ENCODE results near the gene FAM111B. TPM values are rescaled to one million over a fixed set of nuclear protein-coding genes. Genes with fewer than 3 reads are reported as not detected.
"Not testable (repeated sequence)": the region's sequence is repeated elsewhere in the genome, so short reads cannot be mapped to it uniquely, and the experiment has no call there.

Gene FAM111B, protein sequence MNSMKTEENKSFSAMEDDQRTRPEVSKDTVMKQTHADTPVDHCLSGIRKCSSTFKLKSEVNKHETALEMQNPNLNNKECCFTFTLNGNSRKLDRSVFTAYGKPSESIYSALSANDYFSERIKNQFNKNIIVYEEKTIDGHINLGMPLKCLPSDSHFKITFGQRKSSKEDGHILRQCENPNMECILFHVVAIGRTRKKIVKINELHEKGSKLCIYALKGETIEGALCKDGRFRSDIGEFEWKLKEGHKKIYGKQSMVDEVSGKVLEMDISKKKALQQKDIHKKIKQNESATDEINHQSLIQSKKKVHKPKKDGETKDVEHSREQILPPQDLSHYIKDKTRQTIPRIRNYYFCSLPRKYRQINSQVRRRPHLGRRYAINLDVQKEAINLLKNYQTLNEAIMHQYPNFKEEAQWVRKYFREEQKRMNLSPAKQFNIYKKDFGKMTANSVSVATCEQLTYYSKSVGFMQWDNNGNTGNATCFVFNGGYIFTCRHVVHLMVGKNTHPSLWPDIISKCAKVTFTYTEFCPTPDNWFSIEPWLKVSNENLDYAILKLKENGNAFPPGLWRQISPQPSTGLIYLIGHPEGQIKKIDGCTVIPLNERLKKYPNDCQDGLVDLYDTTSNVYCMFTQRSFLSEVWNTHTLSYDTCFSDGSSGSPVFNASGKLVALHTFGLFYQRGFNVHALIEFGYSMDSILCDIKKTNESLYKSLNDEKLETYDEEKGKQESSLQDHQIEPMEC
- 13.3 and 22.9 TPM in 2 replicates for total RNA-seq (2014; rRNA removed; shearing (Covaris generic); ENCODE audit: low replicate concordance)

DNA sequence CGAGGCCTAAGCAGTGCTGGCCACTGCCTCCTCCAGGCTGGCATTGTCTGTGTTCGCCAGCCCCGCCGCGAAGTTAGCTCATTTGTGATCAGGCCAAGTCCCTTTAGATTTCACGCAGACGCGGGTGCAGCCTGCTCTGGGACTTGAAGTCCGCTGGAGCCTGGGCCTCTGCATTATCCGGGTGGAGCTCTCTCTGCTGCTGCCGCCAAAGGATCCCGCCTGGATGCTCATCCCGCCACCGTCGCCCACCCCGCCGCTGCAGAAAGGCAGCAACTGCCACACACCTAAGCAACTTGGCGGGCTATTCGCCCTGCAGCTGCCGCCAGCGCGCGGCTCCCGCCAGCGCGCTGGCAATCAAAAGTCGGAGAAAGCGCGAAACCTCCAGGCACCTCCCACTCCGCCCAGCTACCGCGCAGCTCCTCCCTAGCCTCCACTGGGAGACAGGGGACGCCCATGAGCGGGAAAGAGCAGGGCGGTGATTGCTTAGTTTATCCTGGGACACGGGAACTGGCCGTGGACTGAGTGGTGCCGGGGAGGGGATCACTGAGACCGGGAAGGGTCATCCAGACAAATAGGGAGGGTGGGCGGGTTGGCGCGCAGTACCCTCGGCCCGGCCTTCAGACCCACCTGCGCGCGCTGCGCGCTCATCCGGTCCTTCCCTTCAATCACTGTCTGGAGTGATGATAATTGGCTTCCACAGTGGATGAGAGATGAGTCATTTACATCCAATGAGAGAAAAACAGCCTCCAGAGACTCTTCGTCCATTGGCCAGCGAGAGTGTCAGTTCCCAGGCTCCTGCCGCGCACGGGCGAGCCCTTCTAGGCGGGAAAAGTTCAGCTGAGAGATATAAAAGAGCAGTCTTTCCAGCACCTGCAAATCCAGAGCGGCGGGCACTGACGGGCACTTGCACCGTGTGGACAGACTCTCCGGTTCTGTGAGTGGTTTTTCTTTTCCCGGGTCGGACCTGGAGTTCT, at the start of gene FAM111B:
FAM111B (plus strand) TSS at position 875 of the 974 bp plus-strand sequence. CDS start 2,389 bp downstream, outside the sequence.
- H3K36me3 ChIP-seq, result peaks cover 23% of the 10 kb centered on the region
- no peaks in the 10 kb centered on the region for H3K27me3 ChIP-seq
- peak within 1 kb of the TSS; percentile 64 for H3K4me3 ChIP-seq
- DNase-seq, result peak; percentile 93
- H3K9me3 ChIP-seq, result no peaks in the 10 kb centered on the region

DNA sequence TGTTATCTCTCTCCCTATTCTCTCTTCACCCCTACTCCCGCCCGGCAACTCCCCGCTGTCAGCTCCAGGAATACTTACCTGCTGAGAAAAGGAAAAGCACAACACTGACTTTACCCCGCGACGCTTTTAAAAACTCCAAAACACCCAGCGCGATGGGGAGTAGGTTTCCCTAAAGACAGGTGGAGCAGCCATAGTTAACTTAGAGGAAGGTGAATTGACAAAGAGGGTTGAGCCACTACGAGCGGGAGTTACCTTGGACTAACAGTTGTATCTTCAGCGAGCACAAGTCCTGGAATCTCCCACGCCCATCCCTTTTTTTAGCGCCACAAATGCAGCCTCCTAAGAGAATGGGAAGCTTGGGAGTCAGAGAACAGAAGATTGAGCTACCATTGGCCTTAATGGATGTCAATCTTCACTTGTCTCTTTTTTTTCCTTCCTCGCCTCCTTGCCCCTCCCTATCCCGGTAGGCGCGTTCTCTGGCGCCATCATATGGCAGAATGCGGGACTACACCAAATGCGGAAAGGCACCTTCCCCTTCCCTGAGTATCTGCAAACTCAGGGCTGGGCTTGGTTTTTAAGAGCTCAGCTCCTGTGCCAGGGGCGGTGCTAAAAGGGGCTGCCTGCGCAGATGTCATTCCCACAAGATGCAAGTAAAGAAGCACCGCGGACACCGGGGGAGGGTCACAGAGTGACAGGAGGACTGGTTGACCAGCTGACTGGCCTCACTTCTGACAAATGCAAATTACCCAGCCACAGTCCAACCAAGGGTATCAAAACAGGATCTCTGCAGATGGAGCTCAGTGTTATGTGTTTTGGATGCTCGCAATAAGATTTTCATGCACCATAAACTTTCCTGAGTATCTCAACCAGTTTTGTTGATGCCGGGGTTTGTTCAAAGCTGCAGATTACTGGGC, 48.7 kb upstream of the FAM111B start:
- peak; percentile 62 for DNase-seq
- not testable (repeated sequence) for H3K36me3 ChIP-seq, H3K9me3 ChIP-seq, H3K27me3 ChIP-seq
- peak overlapping the region; percentile 42 for H3K4me3 ChIP-seq

DNA sequence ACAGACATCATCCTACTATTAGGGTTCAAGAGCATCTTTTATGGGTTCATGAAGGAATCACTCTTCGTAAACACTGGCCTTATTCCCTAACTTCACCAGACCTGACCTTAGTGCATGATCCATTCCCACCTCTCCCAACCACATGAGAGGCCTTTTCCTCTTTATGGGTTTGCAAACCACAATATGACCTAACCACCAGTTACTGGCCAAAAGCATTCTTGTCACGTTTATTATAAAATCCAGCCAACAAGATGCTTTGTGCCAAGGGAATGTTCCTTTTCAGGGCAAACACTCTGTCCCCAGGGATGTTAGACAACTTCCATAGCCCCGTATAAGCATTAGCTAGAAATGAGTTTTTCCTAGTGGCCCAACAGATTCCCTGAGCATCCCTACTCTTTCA, 46.9 kb upstream of the FAM111B start:
- not testable (repeated sequence) for H3K9me3 ChIP-seq, H3K4me3 ChIP-seq, H3K27me3 ChIP-seq, H3K36me3 ChIP-seq, DNase-seq

DNA sequence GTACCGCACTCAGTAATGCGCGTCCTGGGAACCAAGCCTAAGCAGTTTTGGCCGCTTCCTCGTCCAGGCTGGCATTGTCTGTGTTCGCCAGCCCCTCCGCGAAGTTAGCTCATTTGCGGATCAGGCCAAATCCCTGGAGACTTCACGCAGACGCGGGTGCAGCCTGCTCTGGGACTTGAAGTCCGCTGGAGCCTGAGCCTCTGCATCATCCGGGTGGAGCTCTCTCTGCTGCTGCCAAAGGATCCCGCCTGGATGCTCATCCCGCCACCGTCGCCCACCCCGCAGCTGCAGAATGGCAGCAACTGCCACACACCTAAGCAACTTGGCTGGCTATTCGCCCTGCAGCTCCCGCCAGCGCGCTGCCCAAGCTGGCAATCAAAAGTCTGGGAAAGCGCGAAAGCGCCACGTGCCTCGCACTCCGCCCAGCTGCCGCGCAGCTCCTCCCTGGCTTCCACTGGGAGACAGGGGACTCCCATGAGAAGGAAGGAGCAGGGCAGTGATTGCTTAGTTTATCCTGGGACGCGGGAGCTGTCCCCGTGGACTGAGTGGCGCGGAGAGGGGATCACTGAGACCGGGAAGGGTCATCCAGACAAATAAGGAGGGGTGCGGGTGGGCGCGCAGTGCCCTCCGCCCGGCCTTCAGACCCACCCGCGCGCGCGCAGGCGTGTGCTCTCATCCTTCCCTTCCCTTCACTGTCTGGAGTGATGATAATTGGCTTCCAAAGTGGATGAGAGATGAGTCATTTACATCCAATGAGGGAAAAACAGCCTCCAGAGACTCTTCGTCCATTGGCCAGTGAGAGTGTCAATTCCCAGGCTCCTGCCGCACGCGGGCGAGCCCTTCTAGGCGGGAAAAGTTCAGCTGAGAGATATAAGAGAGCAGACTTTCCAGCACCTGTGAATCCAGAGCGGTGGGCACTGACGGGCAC, 44.2 kb upstream of the FAM111B start:
- no peak for DNase-seq
- H3K36me3 ChIP-seq, result no peaks in the 10 kb centered on the region
- no peaks in the 10 kb centered on the region for H3K9me3 ChIP-seq
- peaks cover 2% of the 10 kb centered on the region; the same call in 1 of the 2 replicates for H3K27me3 ChIP-seq
- H3K4me3 ChIP-seq, result no peak overlapping the region

DNA sequence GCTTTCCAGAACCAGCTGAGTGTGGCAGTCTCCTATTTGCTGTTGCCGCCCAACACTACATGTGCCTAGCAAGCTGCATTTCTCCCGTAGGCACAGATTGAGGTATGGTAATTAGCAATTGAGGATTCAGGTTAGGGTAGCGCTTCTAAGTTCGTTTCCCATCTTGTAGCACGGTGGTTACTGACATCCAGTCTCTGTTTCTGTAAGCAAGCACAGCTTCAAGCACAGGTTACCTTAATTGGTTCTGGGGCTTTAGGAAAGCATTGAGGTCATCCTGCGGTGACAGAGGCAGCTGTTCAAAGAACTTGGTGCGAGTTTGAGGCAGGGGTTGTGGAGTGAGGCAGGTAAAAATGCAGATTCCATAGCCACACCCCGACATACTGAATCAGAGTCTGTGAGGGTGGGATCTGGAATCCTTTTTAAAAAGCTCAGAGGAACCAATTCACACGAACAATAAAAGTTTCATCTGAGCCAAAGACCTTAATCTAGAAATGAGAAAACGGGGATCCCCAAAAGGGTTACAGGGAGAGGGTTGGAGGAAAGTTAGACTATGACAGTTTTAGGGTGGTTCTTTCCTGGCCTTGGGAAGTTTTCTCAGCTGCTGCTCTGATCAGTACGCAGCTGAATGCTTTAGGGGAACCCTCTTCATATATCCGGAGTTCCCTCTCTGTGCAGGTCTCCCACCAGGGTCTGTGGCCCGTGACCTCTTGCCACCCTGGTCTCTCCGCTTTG, 42.9 kb upstream of the FAM111B start:
- DNase-seq, H3K27me3 ChIP-seq: not testable (repeated sequence)

DNA sequence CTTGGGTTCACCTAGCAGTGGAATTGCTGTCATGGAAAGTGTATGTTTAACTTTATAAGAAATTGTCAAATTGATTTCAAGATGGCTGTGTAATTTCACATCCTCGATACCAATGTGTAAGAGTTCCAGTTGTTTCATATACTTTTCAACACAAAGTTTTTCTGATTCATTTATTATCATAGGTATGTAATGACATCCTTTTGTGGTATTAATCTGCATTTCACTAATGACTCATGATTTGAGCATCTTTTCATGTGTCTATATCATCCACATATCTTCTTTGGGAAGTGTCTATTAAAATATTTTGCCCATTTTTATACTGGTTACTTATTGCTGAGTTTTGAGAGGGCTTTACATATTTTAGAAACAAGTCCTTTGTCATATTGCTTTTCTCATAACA, 38.0 kb upstream of the FAM111B start:
- Histone ChIP-seq H3K36me3 (no peaks in the 10 kb centered on the region), H3K9me3 (no peaks in the 10 kb centered on the region), H3K4me3 (no peak overlapping the region), H3K27me3 (peaks cover 2% of the 10 kb centered on the region; the same call in 1 of the 2 replicates)
- no peak for DNase-seq

More for the DNA sequence above, 42.9 kb upstream of the FAM111B start:
- not testable (repeated sequence) for H3K36me3 ChIP-seq, H3K9me3 ChIP-seq, H3K4me3 ChIP-seq

DNA sequence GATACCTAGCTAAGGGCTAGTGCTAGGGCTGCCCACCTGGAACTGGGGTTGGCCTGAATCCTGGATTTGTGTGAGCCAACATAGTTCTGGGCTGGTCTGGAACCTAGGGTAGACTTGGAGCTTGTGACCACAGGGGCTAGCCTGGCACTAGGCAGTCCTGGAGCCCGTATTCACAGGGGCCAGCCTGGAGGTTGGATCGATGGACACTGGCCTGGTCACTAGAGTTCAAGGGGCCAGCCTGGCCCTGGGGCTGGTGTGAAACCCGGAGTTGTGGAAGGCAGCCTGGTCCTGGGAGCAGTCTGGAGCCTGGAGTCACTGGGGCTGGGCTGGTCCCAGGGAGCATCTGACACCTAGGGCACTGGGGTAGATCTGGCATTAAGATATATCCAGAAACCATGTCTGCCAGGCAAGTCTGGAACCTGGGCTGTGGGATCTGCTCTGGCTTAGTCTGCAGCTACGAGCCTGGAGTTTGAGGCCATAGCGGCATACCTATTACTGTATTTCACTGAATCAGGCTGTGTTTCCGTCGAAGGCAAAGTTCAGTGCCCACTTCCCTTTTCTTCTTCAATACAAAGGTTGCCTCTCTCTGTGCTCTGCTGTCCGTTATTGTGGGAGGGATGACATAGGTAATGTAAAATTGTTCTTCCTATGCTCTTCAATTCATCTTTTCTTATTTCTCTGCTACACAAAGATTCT, 30.0 kb upstream of the FAM111B start:
- no peak overlapping the region for H3K4me3 ChIP-seq
- no peaks in the 10 kb centered on the region for H3K27me3 ChIP-seq
- DNase-seq, result no peak
- no peaks in the 10 kb centered on the region for H3K36me3 ChIP-seq
- 0 out of 2 replicates have a peak, but pooled peaks cover 2% of the 10 kb centered on the region for H3K9me3 ChIP-seq

DNA sequence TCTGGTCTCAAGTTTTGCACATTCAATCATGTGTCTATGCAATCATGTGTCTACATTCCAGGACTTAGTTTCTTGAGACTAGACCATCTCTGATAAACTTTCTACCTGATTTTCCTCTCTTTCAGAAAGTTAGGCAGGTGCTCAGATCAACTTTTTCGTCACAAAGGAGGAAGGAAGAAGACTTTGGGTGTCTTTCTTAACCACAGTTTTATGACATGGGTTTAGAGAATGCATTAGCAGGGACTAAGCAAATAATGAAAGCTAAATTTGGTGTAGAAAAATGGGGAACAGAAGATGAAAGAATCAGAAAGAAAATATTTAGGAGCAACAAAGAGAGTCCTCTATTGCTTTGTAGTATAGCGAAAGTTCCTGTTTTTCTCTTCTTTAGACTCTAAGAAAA, 28.6 kb upstream of the FAM111B start:
- no peak overlapping the region for H3K4me3 ChIP-seq
- no peak for DNase-seq
- H3K9me3 ChIP-seq, result 0 out of 2 replicates have a peak, but pooled peaks cover 2% of the 10 kb centered on the region

DNA sequence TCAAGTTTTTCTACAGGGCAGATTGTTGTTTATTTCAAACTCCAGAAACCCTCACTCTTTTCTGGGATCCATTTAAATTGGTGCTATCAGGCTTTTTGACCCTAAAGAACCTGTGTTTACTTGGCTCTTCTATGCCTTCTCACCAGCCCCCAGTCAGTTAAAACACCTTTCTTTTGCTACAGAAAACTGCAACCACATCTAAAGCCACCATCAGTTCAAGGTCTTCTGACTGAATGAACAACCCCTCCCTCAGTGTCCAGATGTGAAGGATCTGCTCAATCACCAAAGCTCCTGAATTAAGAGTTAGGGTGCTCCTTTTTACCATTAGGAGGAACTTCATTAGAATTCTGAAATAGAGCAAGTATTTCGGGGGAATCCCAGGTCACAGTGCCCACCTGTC, 28.0 kb upstream of the FAM111B start:
- no peak for DNase-seq

More for the DNA sequence above, 28.6 kb upstream of the FAM111B start:
- H3K27me3 ChIP-seq, result no peaks in the 10 kb centered on the region
- no peaks in the 10 kb centered on the region for H3K36me3 ChIP-seq

DNA sequence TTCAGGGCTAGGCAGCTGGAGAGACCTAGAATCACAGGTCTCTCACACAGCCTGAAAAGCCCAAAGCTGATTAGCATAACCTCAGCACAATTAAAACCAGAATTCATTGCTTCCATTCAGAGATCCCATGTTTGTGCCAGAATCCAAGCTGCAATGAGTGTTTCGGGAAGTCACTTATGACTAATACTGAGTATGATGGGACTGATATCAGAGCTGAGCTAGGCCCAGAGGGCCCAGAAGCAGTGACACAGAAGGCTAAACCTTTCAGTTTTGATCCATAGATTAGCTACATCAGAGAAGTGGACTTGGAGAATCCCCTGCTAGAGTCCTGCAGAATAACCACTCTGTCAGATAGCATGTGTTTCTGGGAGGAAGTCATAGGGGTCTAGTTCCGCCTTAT, 26.6 kb upstream of the FAM111B start:
- not testable (repeated sequence) for H3K36me3 ChIP-seq, H3K27me3 ChIP-seq, H3K9me3 ChIP-seq, DNase-seq, H3K4me3 ChIP-seq

More for the DNA sequence above, 28.0 kb upstream of the FAM111B start:
- 0 out of 2 replicates have a peak, but pooled peaks cover 2% of the 10 kb centered on the region for H3K9me3 ChIP-seq
- no peak overlapping the region for H3K4me3 ChIP-seq
- no peaks in the 10 kb centered on the region for H3K36me3 ChIP-seq
- no peaks in the 10 kb centered on the region for H3K27me3 ChIP-seq

DNA sequence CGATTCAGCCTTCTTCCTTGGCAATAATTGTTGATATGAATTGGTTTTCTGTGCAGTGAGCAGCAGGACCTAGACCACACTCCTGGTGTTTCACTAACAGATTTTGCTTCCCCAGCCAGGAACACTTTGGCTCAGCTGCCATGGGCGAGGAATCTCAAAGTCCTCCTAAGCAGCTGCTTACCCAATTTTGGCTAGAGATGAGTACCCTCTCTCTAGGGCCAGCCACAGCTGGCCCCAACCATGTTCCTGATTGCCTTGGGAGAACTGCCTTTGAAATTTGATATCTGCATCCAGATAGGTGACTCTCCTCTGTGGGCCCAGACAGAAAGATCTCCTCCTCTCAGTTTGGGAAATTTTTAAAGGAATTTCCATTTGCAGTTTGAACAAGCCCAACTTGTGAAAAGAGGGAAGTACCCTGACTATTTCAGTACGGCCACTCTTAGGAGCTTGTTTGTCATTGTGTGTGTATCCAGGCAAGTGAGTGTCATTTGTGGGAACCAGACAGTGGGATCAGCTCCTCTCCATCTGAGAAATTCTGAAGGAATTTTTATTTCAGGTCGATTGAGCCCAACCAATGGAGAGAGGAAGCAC, 25.5 kb upstream of the FAM111B start:
- H3K36me3 ChIP-seq, H3K4me3 ChIP-seq, H3K9me3 ChIP-seq, H3K27me3 ChIP-seq, DNase-seq: not testable (repeated sequence)

DNA sequence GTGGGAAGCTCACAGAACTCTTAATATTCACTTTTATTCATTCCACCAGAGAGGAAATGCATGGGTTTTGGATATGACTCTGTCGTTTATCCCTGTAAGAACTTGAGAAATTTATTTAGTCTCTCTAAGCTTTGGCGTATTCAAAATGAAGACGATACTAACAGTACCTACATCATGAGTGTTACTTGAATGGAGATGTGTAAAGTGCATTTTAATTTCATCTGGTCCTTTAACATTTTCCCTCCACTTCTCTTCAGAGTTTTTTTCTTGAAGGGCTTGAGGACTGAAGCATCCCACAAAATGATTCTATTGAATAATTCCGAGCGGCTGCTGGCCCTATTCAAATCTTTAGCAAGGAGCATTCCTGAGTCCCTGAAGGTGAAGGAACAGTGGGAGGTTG, 21.0 kb upstream of the FAM111B start, which contains the start of gene GLYATL1B:
GLYATL1B (plus strand) TSS at position 301 of the 400 bp plus-strand sequence; CDS start at position 301, 0 bp downstream.
- not testable (repeated sequence) for H3K9me3 ChIP-seq, DNase-seq, H3K4me3 ChIP-seq, H3K36me3 ChIP-seq, H3K27me3 ChIP-seq

DNA sequence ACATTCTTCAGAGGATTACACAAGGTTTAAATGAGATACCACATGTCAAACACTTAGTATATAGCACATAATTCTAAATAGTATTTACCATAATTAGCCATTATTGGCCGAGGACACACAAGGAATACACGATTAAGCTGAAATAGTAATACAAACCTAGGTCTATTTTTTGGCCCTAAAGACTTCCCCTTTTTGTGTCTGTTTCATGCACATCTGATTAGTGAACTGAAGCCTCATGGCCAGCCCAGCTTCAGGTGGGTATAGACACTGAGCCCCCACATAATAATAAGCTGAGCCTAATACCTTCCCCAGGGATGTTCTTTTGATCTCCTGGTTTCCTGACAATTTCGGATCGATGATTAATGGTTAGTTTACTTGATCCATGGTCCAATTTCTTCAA, 18.9 kb upstream of the FAM111B start:
- Histone ChIP-seq H3K27me3 (no peaks in the 10 kb centered on the region), H3K4me3 (no peak overlapping the region), H3K9me3 (no peaks in the 10 kb centered on the region), H3K36me3 (no peaks in the 10 kb centered on the region)
- DNase-seq, result no peak

Measured in MG63 (cell line).